Neuronal stem cell (in vitro differentiated cells): ENCODE results near the gene FAM219A. TPM values are rescaled to one million over a fixed set of nuclear protein-coding genes. Genes with fewer than 3 reads are reported as not detected.

Experiments used
- DNase-seq: peaks from one replicate; pipeline ENCODE4 v3.0.0-alpha.2; 2013; ENCODE audit warnings: low spot score
- H2AFZ ChIP-seq: one replicate; pipeline ENCODE4 v1.6.1; 2013; ENCODE audit warnings: mild to moderate bottlenecking, low read length, inconsistent platforms
- H2AK5ac ChIP-seq: 2 replicates; pipeline ENCODE4 v1.6.1; 2013; ENCODE audit warnings: low read depth, mild to moderate bottlenecking, inconsistent platforms, low read length, moderate library complexity, mixed read lengths
- H2BK120ac ChIP-seq: 2 replicates; pipeline ENCODE4 v1.6.1; 2013; ENCODE audit warnings: low read depth, mild to moderate bottlenecking, inconsistent platforms, low read length, moderate library complexity, mixed read lengths
- H2BK12ac ChIP-seq: one replicate; pipeline ENCODE4 v1.6.1; 2013; ENCODE audit warnings: low read length, inconsistent platforms
- H2BK15ac ChIP-seq: 2 replicates; pipeline ENCODE4 v1.6.1; 2013; ENCODE audit warnings: mild to moderate bottlenecking, low read length, inconsistent platforms, mixed read lengths
- H2BK5ac ChIP-seq: one replicate; pipeline ENCODE4 v1.6.1; 2013; ENCODE audit warnings: inconsistent platforms, mild to moderate bottlenecking, low read length, moderate library complexity
- H3K14ac ChIP-seq: one replicate; pipeline ENCODE4 v1.6.1; 2013; ENCODE audit warnings: low read length, inconsistent platforms
- H3K18ac ChIP-seq: 2 replicates; pipeline ENCODE4 v1.6.1; 2013; ENCODE audit warnings: low read length, inconsistent platforms
- H3K23ac ChIP-seq: 2 replicates; pipeline ENCODE4 v1.6.1; 2013; ENCODE audit warnings: low read depth, mild to moderate bottlenecking, mixed read lengths, low read length, inconsistent platforms; ENCODE audit not compliant: poor library complexity
- H3K27ac ChIP-seq: replicated peaks from 3 replicates; pipeline ENCODE4 v1.5.1; 2013; ENCODE audit warnings: low read length, inconsistent platforms
- H3K27me3 ChIP-seq, 3 experiments: 2 replicates each; pipeline ENCODE4 v1.6.1; 2013; ENCODE audit warnings: low read length in 3 of 3, mild to moderate bottlenecking in 2 of 3, inconsistent platforms in 1 of 3, low read depth in 1 of 3, mixed read lengths in 1 of 3, moderate library complexity in 1 of 3; ENCODE audit not compliant: control insufficient read depth in 3 of 3, insufficient read depth in 3 of 3
- H3K36me3 ChIP-seq, 2 donors: replicated peaks in 1 of 2; 2 replicates each; pipeline ENCODE4 v1.6.1; 2013; ENCODE audit warnings: low read length in 2 of 2; ENCODE audit not compliant: control insufficient read depth in 2 of 2, insufficient read depth in 2 of 2
- H3K4ac ChIP-seq: 2 replicates; pipeline ENCODE4 v1.6.1; 2013; ENCODE audit warnings: inconsistent platforms, mild to moderate bottlenecking, low read length, moderate library complexity
- H3K4me1 ChIP-seq, 2 donors: 1 replicate in 1 of 2; 2 replicates in 1 of 2; pipeline ENCODE4 v1.6.1; 2013; ENCODE audit warnings: low read length in 2 of 2, low read depth in 1 of 2; ENCODE audit not compliant: control insufficient read depth in 2 of 2, insufficient read depth in 1 of 2
- H3K4me2 ChIP-seq: one replicate; pipeline ENCODE4 v1.6.1; 2013; ENCODE audit warnings: mild to moderate bottlenecking, low read length, inconsistent platforms; ENCODE audit not compliant: insufficient read depth, poor library complexity, severe bottlenecking
- H3K4me3 ChIP-seq, 2 donors: 2 replicates each; pipeline ENCODE4 v1.5.1; 2013; ENCODE audit warnings: low read length in 2 of 2, mild to moderate bottlenecking in 2 of 2, inconsistent platforms in 1 of 2, moderate library complexity in 1 of 2
- H3K79me1 ChIP-seq: one replicate; pipeline ENCODE4 v1.6.1; 2013; ENCODE audit warnings: low read depth, mild to moderate bottlenecking, inconsistent platforms, low read length, moderate library complexity
- H3K9ac ChIP-seq: one replicate; pipeline ENCODE4 v1.6.1; 2013; ENCODE audit warnings: mild to moderate bottlenecking, low read depth, low read length, inconsistent platforms; ENCODE audit not compliant: poor library complexity
- H3K9me3 ChIP-seq, 2 donors: replicated peaks in 1 of 2; 2 replicates each; pipeline versions ENCODE3 to v1.6.1; 2013; ENCODE audit warnings: low read length in 2 of 2, mild to moderate bottlenecking in 2 of 2, inconsistent platforms in 1 of 2, low read depth in 1 of 2, mixed read lengths in 1 of 2, moderate library complexity in 1 of 2; ENCODE audit not compliant: control insufficient read depth in 2 of 2, insufficient read depth in 1 of 2
- H4K8ac ChIP-seq: one replicate; pipeline ENCODE4 v1.6.1; 2013; ENCODE audit warnings: low read depth, mild to moderate bottlenecking, inconsistent platforms, low read length, moderate library complexity
- H4K91ac ChIP-seq: one replicate; pipeline ENCODE4 v1.6.1; 2013; ENCODE audit warnings: low read length, low read depth, mild to moderate bottlenecking, inconsistent platforms; ENCODE audit not compliant: poor library complexity
- WGBS, 2 donors: extraction: QIAGEN DNeasy Blood & Tissue Kit; methylation state at CpG; one replicate each; pipeline ENCODE4 v1.1.7; 2013; ENCODE audit warnings: missing lambda C conversion rate in 2 of 2, mixed read lengths in 1 of 2; ENCODE audit not compliant: insufficient read length in 2 of 2, insufficient replicate concordance in 1 of 2; ENCODE audit errors: extremely low coverage in 2 of 2; 5-methylcytosine and 5-hydroxymethylcytosine counted together
- polyA plus RNA-seq, 2 experiments: library from polyadenylated mRNA; stranded (reverse); fragments of 200-250 nt; gene quantifications; one replicate each; pipeline ENCODE4 v1.2.3, GENCODE V29; 2013

FAM219A gene, protein sequence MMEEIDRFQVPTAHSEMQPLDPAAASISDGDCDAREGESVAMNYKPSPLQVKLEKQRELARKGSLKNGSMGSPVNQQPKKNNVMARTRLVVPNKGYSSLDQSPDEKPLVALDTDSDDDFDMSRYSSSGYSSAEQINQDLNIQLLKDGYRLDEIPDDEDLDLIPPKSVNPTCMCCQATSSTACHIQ
- 6.8 TPM for polyA plus RNA-seq (2013, experiment 1 of 2)
- 7.5 TPM for polyA plus RNA-seq (2013, experiment 2 of 2)

- Histone ChIP-seq H3K4ac (no peak within 1 kb of the TSS), H3K9me3 (no peaks in the 10 kb centered on the region), H2BK12ac (no peak within 1 kb of the TSS), H3K36me3 (no peaks in the 10 kb centered on the region), H2AFZ (peak within 1 kb of the TSS; percentile 79), H3K14ac (peak within 1 kb of the TSS; percentile 60), H3K23ac (peak within 1 kb of the TSS; percentile 57), H3K27ac (peak within 1 kb of the TSS; percentile 43), H3K27me3 (peaks cover 0 to 8% (median 0%) of the 10 kb centered on the region in 3 experiments), H2BK120ac (no peak within 1 kb of the TSS), H2BK15ac (no peak within 1 kb of the TSS), H3K4me1 (peaks cover 12 to 26% of the 10 kb centered on the region in 2 donors), H3K4me3 (peak within 1 kb of the TSS; percentile 83 to 92), H4K8ac (no peak within 1 kb of the TSS), H3K18ac (peak within 1 kb of the TSS; percentile 88), H3K79me1 (no peaks in the 10 kb centered on the region), H2AK5ac (no peak within 1 kb of the TSS), H3K9ac (peak within 1 kb of the TSS; percentile 85), H3K4me2 (peak within 1 kb of the TSS; percentile 88), H4K91ac (no peak within 1 kb of the TSS), H2BK5ac (no peak within 1 kb of the TSS)
- no CpG with 5 or more reads among the region's 94 CpGs for WGBS, 2 donors
- DNase-seq = peak; percentile 99
Observed at GRCh38 chr9:34458013-34458958, at the start of gene FAM219A, which contains the start of gene DNAI1. TSS of gene FAM219A (minus strand) at chr9:34458570. CDS start at chr9:34458263, 307 bp downstream. TSS of gene DNAI1 (plus strand) at chr9:34458805. CDS start at chr9:34459006, 201 bp downstream.

- Histone ChIP-seq H3K79me1 (no peaks in the 10 kb centered on the region), H2AFZ (no peak overlapping the region), H3K27me3 (no peaks in the 10 kb centered on the region), H3K18ac (no peak overlapping the region), H2AK5ac (no peak overlapping the region), H3K36me3 (no peaks in the 10 kb centered on the region), H3K27ac (no peak overlapping the region), H4K91ac (no peak overlapping the region), H2BK120ac (no peak overlapping the region), H3K4me3 (peak overlapping the region in 1 of 2 donors; percentile 10), H3K4me1 (peaks cover 12 to 26% of the 10 kb centered on the region in 2 donors), H2BK12ac (no peak overlapping the region), H3K9me3 (no peaks in the 10 kb centered on the region), H2BK15ac (no peak overlapping the region), H3K23ac (no peak overlapping the region), H2BK5ac (no peak overlapping the region), H3K4me2 (no peak overlapping the region), H3K4ac (no peak overlapping the region), H3K9ac (no peak overlapping the region), H4K8ac (no peak overlapping the region), H3K14ac (no peak overlapping the region)
- no peak for DNase-seq
Observed at GRCh38 chr9:34507966-34508365, 49.6 kb upstream of the FAM219A start.

DNA sequence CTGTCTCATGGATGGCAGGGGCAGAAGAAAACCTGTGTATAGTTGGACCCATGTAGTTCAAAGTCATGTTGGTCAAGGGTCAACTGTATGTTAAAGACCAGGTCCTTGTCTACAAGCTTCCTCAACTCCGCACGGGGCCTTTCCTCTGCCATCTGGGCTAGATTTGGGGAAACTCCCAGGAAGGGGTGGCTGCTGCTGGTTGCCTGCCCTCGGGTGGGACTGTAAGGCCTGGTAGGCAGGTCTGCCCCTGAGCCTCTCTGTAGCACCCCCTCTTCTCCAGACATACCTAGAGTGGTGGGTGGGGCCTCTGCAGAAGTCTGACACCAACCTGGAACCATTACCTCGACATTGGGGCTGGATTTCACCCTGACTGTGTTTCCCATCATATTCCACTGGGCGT, 49.2 kb upstream of the FAM219A start:
- no peak overlapping the region for H3K9ac ChIP-seq
- no peak for DNase-seq
- no peak overlapping the region for H2BK12ac ChIP-seq
- no peak overlapping the region for H2BK5ac ChIP-seq
- WGBS, 2 donors = no CpG with 5 or more reads among the region's 5 CpGs
- no peaks in the 10 kb centered on the region for H3K79me1 ChIP-seq
- no peaks in the 10 kb centered on the region for H3K36me3 ChIP-seq
- H3K4ac ChIP-seq = no peak overlapping the region
- no peak overlapping the region for H2AK5ac ChIP-seq
- H4K91ac ChIP-seq = no peak overlapping the region
- H3K9me3 ChIP-seq = no peaks in the 10 kb centered on the region
- H2AFZ ChIP-seq = no peak overlapping the region
- H3K27me3 ChIP-seq = no peaks in the 10 kb centered on the region
- no peak overlapping the region for H3K4me3 ChIP-seq
- H3K27ac ChIP-seq = no peak overlapping the region
- no peak overlapping the region for H3K18ac ChIP-seq
- H3K4me1 ChIP-seq = peaks cover 8 to 25% of the 10 kb centered on the region in 2 donors
- H4K8ac ChIP-seq = no peak overlapping the region
- no peak overlapping the region for H3K4me2 ChIP-seq
- no peak overlapping the region for H3K23ac ChIP-seq
- no peak overlapping the region for H3K14ac ChIP-seq
- H2BK15ac ChIP-seq = no peak overlapping the region
- no peak overlapping the region for H2BK120ac ChIP-seq

DNA sequence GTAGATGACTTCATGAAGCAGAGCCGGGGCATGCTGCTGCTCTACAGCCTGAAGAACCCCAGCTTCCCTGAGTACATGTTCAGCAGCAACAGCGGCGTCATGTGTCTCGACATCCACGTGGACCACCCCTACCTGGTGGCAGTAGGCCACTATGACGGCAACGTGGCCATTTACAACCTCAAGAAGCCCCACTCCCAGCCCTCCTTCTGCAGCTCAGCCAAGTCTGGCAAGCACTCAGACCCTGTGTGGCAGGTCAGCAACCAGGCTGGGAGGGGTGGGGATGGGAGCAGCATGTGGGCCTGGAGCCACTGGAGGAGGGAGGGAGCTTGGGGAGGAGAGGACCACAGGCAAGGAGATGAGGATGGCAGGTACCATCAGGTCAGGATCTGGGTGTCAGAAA, 48.3 kb upstream of the FAM219A start:
- Histone ChIP-seq H4K8ac (no peak overlapping the region), H3K4me1 (peaks cover 8 to 20% of the 10 kb centered on the region in 2 donors), H2BK5ac (no peak overlapping the region), H3K36me3 (no peaks in the 10 kb centered on the region), H3K4me3 (no peak overlapping the region), H3K23ac (peak overlapping the region; percentile 71), H3K18ac (peak overlapping the region; percentile 11), H3K9ac (peak overlapping the region; percentile 15), H2AK5ac (no peak overlapping the region), H3K79me1 (no peaks in the 10 kb centered on the region), H3K4me2 (no peak overlapping the region), H4K91ac (no peak overlapping the region), H2BK120ac (no peak overlapping the region), H2BK12ac (no peak overlapping the region), H3K27ac (no peak overlapping the region), H3K27me3 (no peaks in the 10 kb centered on the region), H3K4ac (no peak overlapping the region), H3K14ac (no peak overlapping the region), H2AFZ (no peak overlapping the region), H3K9me3 (no peaks in the 10 kb centered on the region), H2BK15ac (no peak overlapping the region)
- DNase-seq = no peak
- no CpG with 5 or more reads among the region's 7 CpGs for WGBS, 2 donors
